Middle frontal gyrus (tissue), 1 donor: Measurements from ENCODE around the gene CCDC158.
"Not testable (repeated sequence)": the region's sequence is repeated elsewhere in the genome, so short reads cannot be mapped to it uniquely, and the experiment has no call there.

ENCODE experiments used
- DNase-seq: peaks from one replicate; pipeline ENCODE4 v3.0.0-alpha.2; 2015; ENCODE audit warnings: low spot score; ENCODE audit errors: extremely low spot score

Gene CCDC158

DNA sequence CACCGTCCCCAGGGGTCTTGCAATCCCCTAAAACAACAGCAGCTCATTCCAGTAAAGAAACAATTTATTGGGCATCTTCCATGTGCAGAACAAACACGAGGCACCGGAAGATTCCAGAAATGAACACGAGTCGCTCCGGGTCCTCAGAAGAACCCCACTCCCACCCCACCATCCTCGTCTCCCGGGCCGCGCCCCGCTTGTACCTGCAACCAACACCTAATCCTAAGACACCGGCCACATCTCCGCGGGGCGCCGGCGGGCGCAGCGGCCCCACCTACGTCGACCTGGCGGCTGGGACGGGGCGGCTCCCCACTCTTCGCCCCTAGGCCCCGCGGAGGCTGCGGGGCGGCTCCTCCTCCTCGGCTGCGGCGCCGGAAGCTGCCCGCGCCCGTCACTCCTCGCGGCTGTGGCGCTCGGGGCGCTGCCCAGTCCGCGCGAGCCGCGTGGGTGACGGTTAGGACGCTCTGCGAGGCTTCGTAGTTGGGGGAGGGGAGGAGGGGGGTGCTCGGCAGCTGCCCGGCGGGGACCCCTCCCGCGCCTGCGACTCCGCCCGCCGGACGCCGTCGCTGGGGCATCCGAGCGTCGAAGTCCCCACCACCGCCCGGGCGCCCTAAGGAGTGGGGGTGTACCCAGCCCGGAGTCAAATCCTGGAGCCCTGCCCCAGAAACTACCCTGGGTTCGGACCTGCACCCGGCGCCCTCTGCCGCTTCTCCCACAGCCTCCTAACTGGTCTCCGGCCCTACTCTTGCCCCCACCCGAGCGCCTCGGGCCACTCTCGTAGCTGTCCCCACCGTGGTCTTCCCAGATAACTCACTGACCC is at the start of gene CCDC158:
Gene CCDC158 (minus strand): TSS at position 380 of the 820 bp plus-strand sequence. CDS start 17,934 bp downstream, outside the sequence.
- DNase-seq = no peak

DNA sequence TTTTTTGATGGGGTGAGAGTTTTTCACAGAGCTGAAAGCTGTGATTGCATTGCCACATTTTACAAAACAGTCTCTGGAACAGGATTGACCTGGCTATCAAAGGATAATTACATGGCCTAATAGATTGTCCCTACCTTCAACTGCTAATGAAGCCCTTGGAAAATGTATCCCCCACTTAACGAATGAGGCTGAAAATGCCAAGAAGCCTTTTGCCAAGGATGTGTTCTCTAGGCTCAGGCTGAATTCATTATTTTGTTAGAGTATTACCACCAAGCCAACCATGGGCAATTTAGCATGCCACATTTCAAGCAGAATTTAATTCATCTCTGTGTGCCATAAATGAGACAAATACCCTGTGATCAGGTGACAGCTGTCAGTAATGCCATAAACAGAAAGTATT is 49.6 kb upstream of the CCDC158 start:
- no peak for DNase-seq

- DNase-seq = no peak
Measured at GRCh38 chr4:76470064-76470463, 49.1 kb upstream of the CCDC158 start.

DNA sequence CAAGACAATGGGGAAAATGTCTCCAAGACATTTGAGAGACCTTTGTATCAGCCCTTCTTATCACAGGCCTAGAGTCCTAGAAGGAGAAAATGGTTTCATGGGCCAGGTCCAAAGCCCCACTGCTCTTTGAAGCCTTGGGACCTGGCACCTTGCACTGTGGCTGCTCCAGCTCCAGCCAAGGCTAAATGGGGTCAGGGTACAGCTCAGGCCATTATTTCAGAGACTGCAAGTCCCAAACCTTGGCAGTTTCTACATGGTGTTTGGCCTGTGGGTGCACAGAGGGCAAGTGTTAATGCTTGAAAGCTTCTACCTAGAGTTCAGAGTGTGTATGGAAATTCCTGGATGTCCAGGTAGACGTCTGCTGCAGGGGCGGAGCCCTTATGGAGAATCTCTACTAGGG is 42.6 kb upstream of the CCDC158 start:
- DNase-seq = no peak

DNA sequence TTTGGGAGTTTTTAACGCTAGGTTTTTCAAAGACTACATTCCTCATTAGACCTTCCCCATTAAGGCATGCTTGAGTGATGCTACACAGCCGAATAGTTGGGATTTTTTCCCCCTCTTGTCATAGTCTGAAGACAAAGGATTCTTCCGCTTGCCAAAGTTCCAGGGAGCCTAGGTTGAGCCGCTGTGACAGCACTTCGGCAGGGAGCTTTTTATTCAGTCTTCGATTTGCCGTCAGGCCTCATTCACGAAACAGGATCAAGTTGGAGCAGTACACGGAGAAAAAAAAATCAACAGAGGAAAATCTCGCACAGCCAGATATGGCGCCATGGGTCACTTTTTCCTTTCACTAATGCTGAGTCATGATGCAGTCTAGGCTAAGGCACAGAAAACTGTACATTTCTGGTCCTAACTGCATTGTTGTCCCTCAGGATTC is 38.4 kb upstream of the CCDC158 start:
- DNase-seq = no peak

- no peak for DNase-seq
Measured at GRCh38 chr4:76458825-76459224, 37.9 kb upstream of the CCDC158 start.

DNA sequence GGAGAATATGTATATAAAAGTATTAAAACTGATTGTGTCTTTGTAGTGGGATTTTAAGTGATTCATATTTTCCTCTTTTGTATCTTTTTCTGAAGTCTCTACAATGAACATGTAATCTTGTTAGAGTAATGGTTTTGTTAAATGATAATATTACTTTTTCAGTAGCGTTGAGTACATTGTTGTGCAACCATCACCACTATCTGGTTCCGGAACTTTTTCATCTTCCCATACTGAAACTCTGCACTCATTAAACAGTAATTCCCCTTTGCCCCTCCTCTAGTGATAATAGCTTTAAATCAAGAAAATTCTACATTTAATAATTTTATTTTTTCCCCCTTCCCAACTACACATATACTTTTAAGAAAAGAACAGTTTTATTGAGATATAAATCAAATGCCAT is 37.4 kb upstream of the CCDC158 start:
- DNase-seq = no peak

DNA sequence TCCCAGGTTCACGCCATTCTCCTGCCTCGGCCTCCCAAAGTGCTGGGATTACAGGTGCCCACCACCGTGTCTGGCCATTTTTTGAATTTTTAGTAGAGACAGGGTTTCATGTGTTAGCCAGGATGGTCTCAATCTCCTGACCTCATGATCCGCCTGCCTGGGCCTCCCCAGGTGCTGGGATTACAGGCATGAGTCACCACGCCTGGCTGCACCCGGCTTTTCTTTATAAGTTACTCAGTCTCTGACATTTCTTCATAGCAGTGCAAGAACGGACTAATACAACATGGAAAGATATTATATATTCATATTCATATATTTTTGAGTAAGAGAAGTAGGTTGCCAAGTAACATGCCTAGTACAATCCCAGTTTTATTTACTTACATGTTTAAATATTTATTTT is 36.9 kb upstream of the CCDC158 start:
- DNase-seq = no peak

DNA sequence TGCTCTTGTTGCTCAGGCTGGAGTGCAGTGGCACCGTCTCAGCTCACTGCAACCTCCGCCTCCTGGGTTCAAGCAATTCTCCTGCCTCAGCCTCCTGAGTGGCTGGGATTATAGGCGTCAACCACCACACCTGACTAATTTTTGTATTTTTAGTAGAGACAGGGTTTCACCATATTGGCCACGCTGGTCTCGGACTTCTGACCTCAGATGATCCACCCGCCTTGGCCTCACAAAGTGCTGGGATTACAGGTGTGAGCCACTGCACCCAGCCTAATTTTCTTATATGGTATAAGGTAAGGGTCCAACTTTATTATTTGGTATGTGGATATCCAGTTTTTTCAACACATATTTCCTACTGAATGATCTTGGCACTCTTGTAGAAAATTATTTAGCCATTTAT is 33.1 kb upstream of the CCDC158 start:
- DNase-seq = not testable (repeated sequence)

GRCh38 chr4:76453232-76453631 is 32.3 kb upstream of the CCDC158 start:
- no peak for DNase-seq

DNA sequence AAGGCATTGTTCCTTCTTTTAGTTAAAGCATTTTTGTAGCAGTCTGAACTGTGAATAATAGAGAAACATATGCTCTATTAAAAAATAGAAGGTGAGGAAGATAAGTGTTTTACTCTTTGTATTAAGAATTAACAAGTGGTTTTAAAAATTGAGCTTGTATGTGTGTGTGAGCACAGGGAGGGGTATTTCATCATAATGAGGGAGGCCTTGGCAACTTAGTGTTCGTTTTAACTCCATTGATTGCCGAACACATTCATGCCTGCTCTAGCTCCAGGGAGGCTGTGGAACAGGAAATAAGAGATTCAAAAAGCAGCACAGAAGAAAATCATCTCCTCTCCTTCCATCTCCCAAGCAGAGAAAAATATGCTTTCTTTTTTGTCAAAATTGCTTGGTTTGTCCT is 28.9 kb upstream of the CCDC158 start:
- DNase-seq = no peak

DNA sequence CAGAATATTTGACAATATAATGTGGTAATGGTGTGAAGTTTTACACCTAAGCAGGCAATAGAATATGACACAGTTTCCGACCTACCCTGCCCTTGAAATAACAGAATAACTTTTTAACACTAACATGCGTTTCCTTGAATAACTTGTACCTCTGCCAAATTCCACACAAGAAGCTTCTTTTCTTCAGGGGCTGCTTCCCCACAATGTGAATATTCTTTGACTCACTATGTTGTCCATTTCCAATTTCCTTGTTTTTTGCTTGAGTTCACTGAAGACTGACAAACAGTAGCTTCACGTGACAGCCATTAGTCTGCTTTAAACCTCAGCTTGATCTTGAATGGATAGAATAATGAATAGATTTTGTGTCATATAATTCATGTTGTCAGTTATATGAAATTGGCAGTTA is 28.4 kb upstream of the CCDC158 start:
- no peak for DNase-seq

DNA sequence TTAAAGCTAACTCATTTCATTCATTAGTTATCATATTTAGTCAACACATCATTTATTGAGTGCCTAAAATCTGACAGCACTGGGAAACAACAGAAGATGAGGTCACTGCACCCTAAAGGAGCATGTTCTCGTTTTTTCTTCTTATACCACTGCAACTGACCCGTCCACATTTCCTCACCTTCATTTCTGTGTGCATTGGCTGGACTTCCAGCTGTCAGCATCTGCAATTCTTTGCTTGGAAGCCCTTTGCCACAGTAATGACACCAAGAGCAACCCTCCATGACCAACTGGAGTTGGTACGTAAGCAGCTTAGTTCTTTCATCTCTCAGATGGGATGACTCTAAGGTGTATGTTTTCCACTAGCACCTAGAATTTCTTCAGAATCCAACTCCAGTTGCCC is 27.3 kb upstream of the CCDC158 start:
- no peak for DNase-seq

DNA sequence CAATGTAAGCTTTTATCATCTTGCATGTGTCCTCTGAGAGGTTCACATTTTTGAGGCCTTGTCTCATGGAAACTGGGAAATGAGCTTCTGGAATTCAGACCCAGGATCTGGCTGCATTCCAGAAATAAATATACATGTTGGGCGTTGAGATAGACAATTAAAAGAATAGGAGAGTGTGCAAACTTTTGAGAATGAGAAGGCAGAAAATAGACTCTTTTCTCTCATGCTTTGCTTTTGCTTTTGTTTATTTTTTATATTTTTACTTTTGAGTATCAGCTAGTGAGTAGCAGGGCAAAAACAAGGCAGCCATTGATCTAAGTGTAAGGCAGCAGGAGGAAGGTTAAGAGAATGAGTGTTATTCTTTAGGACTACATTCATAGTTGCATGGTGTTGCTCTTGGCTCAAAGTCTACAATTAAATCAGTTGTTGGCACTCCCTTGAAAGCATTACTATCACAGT is 26.5 kb upstream of the CCDC158 start:
- no peak for DNase-seq

GRCh38 chr4:76445911-76446310 is 25.0 kb upstream of the CCDC158 start:
- no peak for DNase-seq

- DNase-seq = no peak
Measured at GRCh38 chr4:76443376-76443775, 22.4 kb upstream of the CCDC158 start.

- DNase-seq = no peak
Measured at GRCh38 chr4:76442807-76443206, 21.9 kb upstream of the CCDC158 start.

DNA sequence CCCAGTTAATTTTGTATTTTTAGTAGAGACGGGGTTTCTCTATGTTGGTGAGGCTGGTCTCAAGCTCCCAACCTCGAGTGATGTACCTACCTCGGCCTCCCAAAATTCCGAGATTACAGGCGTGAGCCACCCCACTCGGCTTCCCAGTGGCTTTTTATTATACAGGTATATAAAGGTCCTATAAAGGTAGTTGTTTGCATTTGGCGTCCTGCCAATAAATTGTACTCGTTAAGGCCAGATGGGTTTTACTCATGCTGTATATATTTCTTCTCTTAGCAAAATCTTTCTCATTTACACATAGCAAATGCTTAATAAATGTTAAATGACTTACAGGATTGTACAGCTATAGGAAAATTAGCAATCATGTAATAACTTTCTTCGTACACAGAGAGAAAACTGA is 20.9 kb upstream of the CCDC158 start:
- DNase-seq = no peak

- DNase-seq = no peak
Measured at GRCh38 chr4:76439491-76439890, 18.6 kb upstream of the CCDC158 start.

- no peak for DNase-seq
Measured at GRCh38 chr4:76435528-76436319, 14.8 kb upstream of the CCDC158 start.

- no peak for DNase-seq
Measured at GRCh38 chr4:76434901-76435527, 14.1 kb upstream of the CCDC158 start, which contains the start of gene SHROOM3. SHROOM3 (plus strand) TSS chr4:76435229; CDS start chr4:76436053, 824 bp downstream.
